K562 (cell line): ENCODE results near the gene SCAMP1. TPM values are rescaled to one million over a fixed set of nuclear protein-coding genes. Genes with fewer than 3 reads are reported as not detected.

Experiments used
- CBFA2T3 ChIP-seq: fragments of 450-650 bp; IDR thresholded peaks from 2 replicates; pipeline ENCODE4 v1.6.1; 2017
- CCAR2 ChIP-seq: fragments of 200-400 bp; formaldehyde crosslinking; IDR thresholded peaks from 2 replicates; pipeline ENCODE4 v1.6.1; 2017; ENCODE audit warnings: mild to moderate bottlenecking, low read depth, low read length
- CREB1 ChIP-seq, 2 experiments: sonication (generic) in 1 of 2; formaldehyde crosslinking in 1 of 2; IDR thresholded peaks; 2 replicates each; pipeline versions ENCODE4 v1.6.1 to v1.8.0; 2012 to 2022; ENCODE audit warnings: inconsistent platforms in 1 of 2, mild to moderate bottlenecking in 1 of 2, missing genetic modification reagents in 1 of 2, moderate library complexity in 1 of 2
- CTCF ChIP-seq, 3 experiments: IDR thresholded peaks in 2 of 3; conservative IDR thresholded peaks in 1 of 3; 2 replicates each; pipeline ENCODE4 v1.5.1; 2011 to 2012; ENCODE audit warnings: low read length in 3 of 3, mild to moderate bottlenecking in 3 of 3, control low read depth in 2 of 3, improper control_type of control experiment in 1 of 3, inconsistent platforms in 1 of 3, low read depth in 1 of 3, mixed read lengths in 1 of 3, moderate library complexity in 1 of 3; ENCODE audit not compliant: insufficient read depth in 2 of 3
- E2F8 ChIP-seq: fragments of 450-650 bp; IDR thresholded peaks from 2 replicates; pipeline ENCODE4 v1.7.1; 2018; ENCODE audit warnings: mild to moderate bottlenecking, low read depth; ENCODE audit not compliant: partially characterized antibody
- EZH2 ChIP-seq: IDR thresholded peaks from 2 replicates; pipeline ENCODE4 v1.6.1; 2012; ENCODE audit warnings: low read depth, mild to moderate bottlenecking, inconsistent platforms, low read length, borderline replicate concordance
- FOXK1 ChIP-seq: sonication (generic); formaldehyde crosslinking; IDR thresholded peaks from 2 replicates; pipeline ENCODE4 v1.8.0; 2022; ENCODE audit warnings: missing genetic modification reagents, mild to moderate bottlenecking, borderline replicate concordance
- HLTF ChIP-seq: fragments of 450-650 bp; IDR thresholded peaks from 2 replicates; pipeline ENCODE4 v1.6.1; 2016
- NUFIP1 ChIP-seq: fragments of 450-650 bp; IDR thresholded peaks from 2 replicates; pipeline ENCODE4 v1.6.1; 2018; ENCODE audit not compliant: partially characterized antibody
- POLR2AphosphoS5 ChIP-seq: IDR thresholded peaks from 2 replicates; pipeline ENCODE4 v1.6.1; 2011; ENCODE audit warnings: mild to moderate bottlenecking, low read depth, low read length, moderate library complexity; ENCODE audit not compliant: control insufficient read depth, insufficient read depth
- RBFOX2 ChIP-seq: fragments of 200-400 bp; formaldehyde crosslinking; IDR thresholded peaks from 2 replicates; pipeline ENCODE4 v1.6.1; 2017; ENCODE audit warnings: low read depth, mild to moderate bottlenecking, low read length, moderate library complexity
- RERE ChIP-seq: sonication (generic); formaldehyde crosslinking; IDR thresholded peaks from 2 replicates; pipeline ENCODE4 v1.8.0; 2023; ENCODE audit warnings: missing genetic modification reagents, mild to moderate bottlenecking, borderline replicate concordance
- SAP30 ChIP-seq: fragments of 200-600 bp; sonication (generic); IDR thresholded peaks from 2 replicates; pipeline ENCODE4 v1.6.1; 2012; ENCODE audit warnings: borderline replicate concordance, low read depth, mild to moderate bottlenecking, moderate library complexity, low read length, control low read depth, inconsistent platforms; ENCODE audit not compliant: insufficient read depth, poor library complexity, severe bottlenecking
- SRSF7 ChIP-seq: fragments of 200-400 bp; formaldehyde crosslinking; optimal IDR thresholded peaks from 2 replicates; pipeline ENCODE3; 2017; ENCODE audit warnings: mild to moderate bottlenecking, low read depth, low read length
- ZNF23 ChIP-seq: fragments of 250-450 bp; sonication (Bioruptor Pico); IDR thresholded peaks from 2 replicates; pipeline ENCODE4 v1.4.0; 2020; ENCODE audit warnings: mild to moderate bottlenecking
- ZNF3 ChIP-seq: fragments of 250-450 bp; sonication (Bioruptor Pico); IDR thresholded peaks from 2 replicates; pipeline ENCODE4 v1.5.0; 2021; ENCODE audit warnings: mild to moderate bottlenecking, moderate library complexity
- ZNF79 ChIP-seq: fragments of 250-450 bp; sonication (Bioruptor Pico); IDR thresholded peaks from 2 replicates; pipeline ENCODE4 v1.4.0; 2020; ENCODE audit warnings: low read depth, mild to moderate bottlenecking, moderate library complexity
- polyA plus RNA-seq, 8 experiments: library from polyadenylated mRNA; depleted of rRNA in 4 of 8; stranded (reverse) in 5 of 8; unstranded in 3 of 8; fragments of >200 nt; fragmentation: Nextera tagmentation in 2 of 8; fragmentation: Illumina TruSeq in 1 of 8; extraction: Ambion mirVana in 2 of 8; extraction: Trizol in 1 of 8; gene quantifications; 2 replicates each; pipeline versions ENCODE4 v1.2.1 to v1.2.3, GENCODE V29; 2011 to 2014; ENCODE audit warnings: inconsistent platforms in 1 of 8, missing spikeins in 1 of 8
- total RNA-seq, 7 experiments: library from RNA; depleted of rRNA in 6 of 7; stranded (reverse); fragments of >200 nt in 6 of 7; fragmentation: Illumina TruSeq in 2 of 7; extraction: Trizol in 2 of 7; gene quantifications; 2 replicates each; pipeline versions ENCODE4 v1.2.1 to v1.2.3, GENCODE V29; 2011 to 2021; ENCODE audit warnings: low replicate concordance in 1 of 7

Gene SCAMP1
- total and polyA plus RNA-seq, 9 of the 15 experiments (the other 6 are each of a cell fraction or from before 2014, with no cell fraction given): 5.4 to 23.9 (median 13.8) TPM

GRCh38 chr5:78360924-78361630, 660 bp downstream of the SCAMP1 start (continued):
- TF ChIP-seq RERE (CRISPR knock-in tag): 0 out of 2 replicates have a peak, but pooled peaks have one; percentile 44
- no peak for TF ChIP-seq CREB1 (IDR thresholded peaks at IDR 0.05)
- peak; percentile 20 for TF ChIP-seq CREB1 (CRISPR knock-in tag; IDR thresholded peaks at IDR 0.05)
- TF ChIP-seq FOXK1 (CRISPR knock-in tag): peak; percentile 30; the same call in 1 of the 2 replicates
- TF ChIP-seq CCAR2: no peak
- TF ChIP-seq POLR2AphosphoS5: no peak
- no peak for TF ChIP-seq ZNF79 (CRISPR knock-in tag)
- no peak for TF ChIP-seq E2F8
- no peak for TF ChIP-seq ZNF23
- no peak for TF ChIP-seq SRSF7
- peak; percentile 39 for TF ChIP-seq SAP30
- no peak for TF ChIP-seq CBFA2T3
- TF ChIP-seq RBFOX2: no peak
- TF ChIP-seq EZH2: no peak
- TF ChIP-seq NUFIP1: no peak
- TF ChIP-seq CTCF (IDR thresholded peaks at IDR 0.05 in 2 of 3, conservative IDR thresholded peaks at IDR 0.05 in 1 of 3; ENCODE audit: insufficient read depth in 2 of 3, low read depth in 1 of 3, low read length in 3 of 3): peak in 1 of 3 experiments; percentile 12; a peak in 1 of 6 replicates
- TF ChIP-seq HLTF: no peak
- TF ChIP-seq ZNF3 (CRISPR knock-in tag): no peak
